Nephron progenitor cell (in vitro differentiated cells): Measurements from ENCODE around the gene ABLIM1.

Experiments used
- DNase-seq: peaks from one replicate; pipeline ENCODE4 v3.0.0; 2021
- H3K27ac Mint-ChIP-seq: 2 replicates; pipeline ENCODE4 v1.8.0; 2021; ENCODE audit warnings: mild to moderate bottlenecking, moderate library complexity, mixed read lengths
- H3K27me3 Mint-ChIP-seq: 2 replicates; pipeline ENCODE4 v1.8.0; 2021; ENCODE audit warnings: mild to moderate bottlenecking, low read depth, mixed read lengths; ENCODE audit not compliant: poor library complexity
- H3K36me3 Mint-ChIP-seq: 2 replicates; pipeline ENCODE4 v1.8.0; 2021; ENCODE audit warnings: low read depth, mixed read lengths
- H3K4me1 Mint-ChIP-seq: 2 replicates; pipeline ENCODE4 v1.8.0; 2021; ENCODE audit warnings: mixed read lengths
- H3K4me3 Mint-ChIP-seq: 2 replicates; pipeline ENCODE4 v1.8.0; 2021; ENCODE audit warnings: mild to moderate bottlenecking, moderate library complexity, mixed read lengths
- H3K9me3 Mint-ChIP-seq: 2 replicates; pipeline ENCODE4 v1.8.0; 2021; ENCODE audit warnings: mild to moderate bottlenecking, moderate library complexity, mixed read lengths
- CTCF ChIP-seq: fragments of 200-600 bp; sonication (generic); IDR thresholded peaks from 2 replicates; pipeline ENCODE4 v1.5.0; 2021; ENCODE audit warnings: antibody characterized with exemption

Gene ABLIM1

GRCh38 chr10:114495303-114495702, 162.8 kb downstream of the ABLIM1 start:
- H3K27ac Mint-ChIP-seq, result no peak overlapping the region
- no peaks in the 10 kb centered on the region for H3K9me3 Mint-ChIP-seq
- H3K36me3 Mint-ChIP-seq, result peaks cover 26% of the 10 kb centered on the region
- no peak for TF ChIP-seq CTCF
- no peaks in the 10 kb centered on the region for H3K27me3 Mint-ChIP-seq
- no peak for DNase-seq
- peaks cover 20% of the 10 kb centered on the region for H3K4me1 Mint-ChIP-seq
- H3K4me3 Mint-ChIP-seq, result no peak overlapping the region

GRCh38 chr10:114492351-114493037, 165.6 kb downstream of the ABLIM1 start:
- no peaks in the 10 kb centered on the region for H3K9me3 Mint-ChIP-seq
- H3K27ac Mint-ChIP-seq, result no peak overlapping the region
- peaks cover 29% of the 10 kb centered on the region for H3K4me1 Mint-ChIP-seq
- no peak for TF ChIP-seq CTCF
- DNase-seq, result no peak
- H3K36me3 Mint-ChIP-seq, result peaks cover 31% of the 10 kb centered on the region
- no peak overlapping the region for H3K4me3 Mint-ChIP-seq
- no peaks in the 10 kb centered on the region for H3K27me3 Mint-ChIP-seq

- Mint-ChIP-seq H3K36me3 (peaks cover 36% of the 10 kb centered on the region), H3K27ac (no peak overlapping the region), H3K4me1 (peaks cover 30% of the 10 kb centered on the region), H3K27me3 (no peaks in the 10 kb centered on the region), H3K9me3 (no peaks in the 10 kb centered on the region), H3K4me3 (no peak overlapping the region)
- no peak for TF ChIP-seq CTCF
- DNase-seq, result no peak
These were observed 166.1 kb downstream of the ABLIM1 start for GRCh38 chr10:114491933-114492332.

- H3K27me3 Mint-ChIP-seq, result no peaks in the 10 kb centered on the region
- no peak overlapping the region for H3K4me3 Mint-ChIP-seq
- H3K9me3 Mint-ChIP-seq, result no peaks in the 10 kb centered on the region
- peaks cover 41% of the 10 kb centered on the region for H3K36me3 Mint-ChIP-seq
- DNase-seq, result no peak
- peaks cover 32% of the 10 kb centered on the region for H3K4me1 Mint-ChIP-seq
- no peak for TF ChIP-seq CTCF
- H3K27ac Mint-ChIP-seq, result no peak overlapping the region
These were observed 166.7 kb downstream of the ABLIM1 start for GRCh38 chr10:114491419-114491818.

- H3K27ac Mint-ChIP-seq, result no peak overlapping the region
- H3K36me3 Mint-ChIP-seq, result peaks cover 44% of the 10 kb centered on the region
- DNase-seq, result no peak
- H3K9me3 Mint-ChIP-seq, result peaks cover 13% of the 10 kb centered on the region
- TF ChIP-seq CTCF, result no peak
- no peak overlapping the region for H3K4me3 Mint-ChIP-seq
- H3K27me3 Mint-ChIP-seq, result no peaks in the 10 kb centered on the region
- peaks cover 32% of the 10 kb centered on the region for H3K4me1 Mint-ChIP-seq
These were observed 168.4 kb downstream of the ABLIM1 start for GRCh38 chr10:114489521-114490310.
